GM23338 (cell line): Measurements from ENCODE around the gene RAD23A. TPM values are rescaled to one million over a fixed set of nuclear protein-coding genes. Genes with fewer than 3 reads are reported as not detected.

ENCODE experiments used
- ATAC-seq: fragments of 200-7000 bp; cut with Tn5 transposase; 3 replicates; pipeline ENCODE4 v1.9.1; 2020
- DNase-seq: peaks from one replicate; pipeline ENCODE4 v3.0.0-alpha.2; 2015; ENCODE audit warnings: low spot score
- H2AFZ ChIP-seq: fragments of 200-600 bp; sonication (generic); 2 replicates; pipeline ENCODE4 v1.8.0; 2016; ENCODE audit warnings: antibody characterized with exemption, mild to moderate bottlenecking, moderate library complexity
- H3F3A ChIP-seq: fragments of 200-600 bp; sonication (generic); replicated peaks from 2 replicates; pipeline ENCODE4 v1.8.0; 2017; ENCODE audit warnings: antibody characterized with exemption, mixed run types, low read depth
- H3K27ac ChIP-seq: fragments of 200-600 bp; sonication (generic); 2 replicates; pipeline ENCODE4 v1.6.1; 2016; ENCODE audit warnings: low read depth
- H3K27me3 ChIP-seq: fragments of 200-600 bp; sonication (generic); 2 replicates; pipeline ENCODE4 v1.8.0; 2016; ENCODE audit warnings: mild to moderate bottlenecking, mixed run types, moderate library complexity; ENCODE audit not compliant: insufficient read depth
- H3K36me3 ChIP-seq: fragments of 200-600 bp; sonication (generic); 2 replicates; pipeline ENCODE4 v1.8.0; 2016; ENCODE audit warnings: mild to moderate bottlenecking; ENCODE audit not compliant: insufficient read depth
- H3K4me1 ChIP-seq: fragments of 200-600 bp; sonication (generic); 2 replicates; pipeline ENCODE4 v1.8.0; 2016; ENCODE audit warnings: mild to moderate bottlenecking, moderate library complexity; ENCODE audit not compliant: insufficient read depth
- H3K4me2 ChIP-seq: fragments of 200-600 bp; sonication (generic); 2 replicates; pipeline ENCODE4 v1.7.1; 2017; ENCODE audit warnings: mixed run types
- H3K4me3 ChIP-seq: fragments of 200-600 bp; sonication (generic); 2 replicates; pipeline ENCODE4 v1.6.1; 2016; ENCODE audit warnings: mixed run types
- H3K79me2 ChIP-seq: fragments of 200-600 bp; sonication (generic); replicated peaks from 2 replicates; pipeline ENCODE4 v1.8.0; 2017; ENCODE audit warnings: mild to moderate bottlenecking; ENCODE audit not compliant: insufficient read depth
- H3K9me2 ChIP-seq: fragments of 200-600 bp; sonication (generic); 2 replicates; pipeline ENCODE4 v1.8.0; 2017; ENCODE audit not compliant: insufficient read depth
- H4K20me1 ChIP-seq: fragments of 200-600 bp; sonication (generic); replicated peaks from 2 replicates; pipeline ENCODE4 v1.8.0; 2017; ENCODE audit warnings: mild to moderate bottlenecking; ENCODE audit not compliant: insufficient read depth
- H3K27ac Mint-ChIP-seq: 2 replicates; pipeline ENCODE4 v1.8.0; 2020; ENCODE audit warnings: inconsistent platforms, mild to moderate bottlenecking, moderate library complexity, mixed read lengths
- H3K27me3 Mint-ChIP-seq: 3 replicates; pipeline ENCODE4 v1.8.0; 2022; ENCODE audit warnings: low read depth, mild to moderate bottlenecking, moderate library complexity, mixed read lengths, inconsistent platforms; ENCODE audit not compliant: insufficient read depth, poor library complexity
- H3K36me3 Mint-ChIP-seq: 3 replicates; pipeline ENCODE4 v1.8.0; 2021; ENCODE audit warnings: low read depth, mild to moderate bottlenecking, inconsistent platforms, moderate library complexity, mixed read lengths
- H3K4me1 Mint-ChIP-seq: 3 replicates; pipeline ENCODE4 v1.8.0; 2020; ENCODE audit warnings: mild to moderate bottlenecking, inconsistent platforms, mixed read lengths
- H3K4me3 Mint-ChIP-seq: 3 replicates; pipeline ENCODE4 v1.8.0; 2021; ENCODE audit warnings: moderate library complexity, mild to moderate bottlenecking, inconsistent platforms, mixed read lengths
- H3K9me3 Mint-ChIP-seq: 3 replicates; pipeline ENCODE4 v1.8.0; 2020; ENCODE audit warnings: moderate library complexity, mild to moderate bottlenecking, inconsistent platforms, mixed read lengths
- CREB1 ChIP-seq: fragments of 250-450 bp; sonication (Bioruptor Pico); IDR thresholded peaks from 2 replicates; pipeline ENCODE4 v1.5.0; 2020; ENCODE audit warnings: low read depth, mild to moderate bottlenecking, moderate library complexity
- CTCF ChIP-seq, 2 experiments: fragments of 200-600 bp in 1 of 2; sonication (generic) in 1 of 2; conservative IDR thresholded peaks; 2 replicates each; pipeline versions ENCODE4 v1.5.1 to v1.6.1; 2016 to 2017; ENCODE audit warnings: antibody characterized with exemption in 2 of 2, low read depth in 2 of 2, mild to moderate bottlenecking in 2 of 2, moderate library complexity in 1 of 2
- ETS1 ChIP-seq: IDR thresholded peaks from 2 replicates; pipeline ENCODE4 v1.6.1; 2016; ENCODE audit warnings: antibody characterized with exemption
- EZH2 ChIP-seq: fragments of 200-600 bp; sonication (generic); IDR thresholded peaks from one replicate; pipeline ENCODE4 v1.8.0; 2017; ENCODE audit warnings: antibody characterized with exemption, mild to moderate bottlenecking, low read depth; ENCODE audit not compliant: unreplicated experiment
- EZH2phosphoT487 ChIP-seq: fragments of 200-600 bp; sonication (generic); IDR thresholded peaks from one replicate; pipeline ENCODE4 v1.8.1; 2018; ENCODE audit warnings: antibody characterized with exemption; ENCODE audit not compliant: unreplicated experiment
- JUNB ChIP-seq: IDR thresholded peaks from one replicate; pipeline ENCODE4 v1.6.1; 2016; ENCODE audit warnings: antibody characterized with exemption; ENCODE audit not compliant: unreplicated experiment
- NANOG ChIP-seq: IDR thresholded peaks from 2 replicates; pipeline ENCODE4 v1.6.1; 2016; ENCODE audit warnings: antibody characterized with exemption, borderline replicate concordance
- POLR2AphosphoS5 ChIP-seq: IDR thresholded peaks from 2 replicates; pipeline ENCODE4 v1.6.1; 2016; ENCODE audit warnings: antibody characterized with exemption, low read depth
- REST ChIP-seq: IDR thresholded peaks from one replicate; pipeline ENCODE4 v1.6.1; 2018; ENCODE audit warnings: antibody characterized with exemption; ENCODE audit not compliant: unreplicated experiment
- STAT1 ChIP-seq: IDR thresholded peaks from one replicate; pipeline ENCODE4 v1.6.1; 2016; ENCODE audit warnings: antibody characterized with exemption; ENCODE audit not compliant: unreplicated experiment
- ZNF114 ChIP-seq: fragments of 250-450 bp; sonication (Bioruptor Pico); IDR thresholded peaks from 2 replicates; pipeline ENCODE4 v1.5.0; 2020; ENCODE audit warnings: mild to moderate bottlenecking, moderate library complexity
- ZNF331 ChIP-seq: fragments of 250-450 bp; sonication (Bioruptor Pico); IDR thresholded peaks from 2 replicates; pipeline ENCODE4 v1.5.0; 2020; ENCODE audit warnings: low read depth, mild to moderate bottlenecking, moderate library complexity
- ZNF462 ChIP-seq: fragments of 250-450 bp; sonication (Bioruptor Pico); IDR thresholded peaks from 2 replicates; pipeline ENCODE4 v1.5.0; 2020; ENCODE audit warnings: mild to moderate bottlenecking, moderate library complexity
- polyA plus RNA-seq: library from polyadenylated mRNA; unstranded; fragments of >200 nt; fragmentation: Nextera tagmentation; extraction: Ambion mirVana; gene quantifications from 2 replicates; pipeline ENCODE4 v1.2.1, GENCODE V29; 2016
- total RNA-seq: library from RNA; depleted of rRNA; stranded (reverse); fragments of >200 nt; shearing (Covaris generic); gene quantifications from 2 replicates; pipeline ENCODE4 v1.2.3, GENCODE V29; 2014

RAD23A gene
- total and polyA plus RNA-seq, 2 experiments from 2014 or later = 69.7 to 127 TPM

- no peak overlapping the region for H3K27ac Mint-ChIP-seq
- no peaks in the 10 kb centered on the region for H3F3A ChIP-seq
- no peaks in the 10 kb centered on the region for H3K9me3 Mint-ChIP-seq
Observed at GRCh38 chr19:12899891-12900518, 45.7 kb upstream of the RAD23A start.

More at GRCh38 chr19:12899891-12900518, 45.7 kb upstream of the RAD23A start:
- peaks cover 6% of the 10 kb centered on the region for H3K36me3 ChIP-seq
- no peak overlapping the region for H3K4me2 ChIP-seq
- 0 out of 2 replicates have a peak, but pooled peaks cover 2% of the 10 kb centered on the region for H4K20me1 ChIP-seq
- H3K36me3 Mint-ChIP-seq = peaks cover 41% of the 10 kb centered on the region
- DNase-seq (no peak), ATAC-seq (no peak)
- H3K27me3 Mint-ChIP-seq = peaks cover 6% of the 10 kb centered on the region
- no peak overlapping the region for H3K27ac ChIP-seq
- no peaks in the 10 kb centered on the region for H3K4me1 Mint-ChIP-seq
- H3K4me1 ChIP-seq = no peaks in the 10 kb centered on the region
- TF ChIP-seq CREB1 (no peak), ETS1 (no peak), ZNF114 (CRISPR knock-in tag) (no peak), REST (no peak), EZH2phosphoT487 (no peak), CTCF (conservative IDR thresholded peaks at IDR 0.05; ENCODE audit: low read depth in 2 of 2) (no peak), STAT1 (no peak), ZNF331 (CRISPR knock-in tag) (no peak), EZH2 (no peak), JUNB (no peak), NANOG (no peak), POLR2AphosphoS5 (no peak), ZNF462 (CRISPR knock-in tag) (no peak)
- H3K9me2 ChIP-seq = no peaks in the 10 kb centered on the region
- H3K4me3 ChIP-seq = no peak overlapping the region
- H3K79me2 ChIP-seq = no peaks in the 10 kb centered on the region
- no peaks in the 10 kb centered on the region for H3K27me3 ChIP-seq
- no peak overlapping the region for H2AFZ ChIP-seq
- no peak overlapping the region for H3K4me3 Mint-ChIP-seq
